Esophagus muscularis mucosa (tissue), 4 donors: ENCODE data around the gene ABHD5. TPM values are rescaled to one million over a fixed set of nuclear protein-coding genes. Genes with fewer than 3 reads are reported as not detected.

Experiments used
- DNase-seq: peaks from one replicate; pipeline ENCODE4 v3.0.0-alpha.2; 2017; ENCODE audit errors: extremely low spot score
- H3K27ac ChIP-seq, 4 donors: fragments of 200-600 bp; sonication (generic); replicated peaks in 1 of 4; 1 replicate in 3 of 4; 2 replicates in 1 of 4; pipeline ENCODE4 v1.5.1; 2016 to 2019; ENCODE audit warnings: mild to moderate bottlenecking in 1 of 4
- H3K27me3 ChIP-seq, 4 donors: fragments of 200-600 bp; sonication (generic); one replicate each; pipeline versions ENCODE4 v1.5.1 to v1.6.0; 2016 to 2019
- H3K36me3 ChIP-seq, 4 donors: fragments of 200-600 bp; sonication (generic); one replicate each; pipeline ENCODE4 v1.5.1; 2016 to 2019
- H3K4me1 ChIP-seq, 4 donors: fragments of 200-600 bp; sonication (generic); one replicate each; pipeline ENCODE4 v1.5.1; 2016 to 2019
- H3K4me3 ChIP-seq, 4 donors: fragments of 200-600 bp; sonication (generic); 1 replicate in 2 of 4; 2 replicates in 2 of 4; pipeline ENCODE4 v1.5.1; 2016 to 2019; ENCODE audit warnings: mild to moderate bottlenecking in 4 of 4, moderate library complexity in 1 of 4
- H3K9me3 ChIP-seq, 4 donors: fragments of 200-600 bp; sonication (generic); 1 replicate in 3 of 4; 2 replicates in 1 of 4; pipeline ENCODE4 v1.5.1; 2016 to 2019
- CTCF ChIP-seq, 3 experiments: fragments of 200-600 bp in 2 of 3; fragments of 450-650 bp in 1 of 3; sonication (generic) in 2 of 3; IDR thresholded peaks; one replicate each; pipeline ENCODE4 v1.5.1; 2017 to 2019; ENCODE audit warnings: antibody characterized with exemption in 3 of 3, mild to moderate bottlenecking in 2 of 3, moderate library complexity in 1 of 3
- EP300 ChIP-seq: sonication (generic); formaldehyde crosslinking; IDR thresholded peaks from one replicate; pipeline ENCODE4 v1.6.1; 2017; ENCODE audit warnings: antibody characterized with exemption
- POLR2A ChIP-seq: fragments of 450-650 bp; IDR thresholded peaks from one replicate; pipeline ENCODE4 v1.6.1; 2017; ENCODE audit warnings: antibody characterized with exemption, moderate library complexity, mild to moderate bottlenecking, low read depth
- POLR2AphosphoS5 ChIP-seq, 2 donors: sonication (generic); formaldehyde crosslinking; IDR thresholded peaks; one replicate each; pipeline ENCODE4 v1.6.1; 2017; ENCODE audit warnings: antibody characterized with exemption in 2 of 2
- WGBS: methylation state at CpG from one replicate; pipeline ENCODE4 v1.1.5; 2018; 5-methylcytosine and 5-hydroxymethylcytosine counted together
- intact Hi-C: fragments of 100-400 bp; cut with DNase I; formaldehyde crosslinking; loops from one replicate; pipeline ENCODE4 v1.15.1; 2023
- total RNA-seq, 4 donors: library from RNA; depleted of rRNA; stranded (reverse); fragments of >200 nt; gene quantifications; one replicate each; pipeline versions ENCODE4 v1.1.0 to v1.2.1, GENCODE V29; 2016

The ABHD5 gene
- total RNA-seq, 4 donors from 2014 or later, result 22.3 to 40.3 (median 31.4) TPM

GRCh38 chr3:43706342-43706741 is 15.6 kb downstream of the ABHD5 start:
- Histone ChIP-seq H3K27me3 (no peaks in the 10 kb centered on the region), H3K9me3 (no peaks in the 10 kb centered on the region), H3K4me1 (peaks cover 7 to 40% (median 20%) of the 10 kb centered on the region in 4 donors), H3K36me3 (peaks cover 5 to 35% (median 17%) of the 10 kb centered on the region in 4 donors), H3K4me3 (no peak overlapping the region), H3K27ac (no peak overlapping the region)
- WGBS, result 84% methylated on average over 7 of the region's 7 CpGs
- intact Hi-C loops, result no loop called here
- no peak for TF ChIP-seq POLR2AphosphoS5 (IDR thresholded peaks at IDR 0.05)
- no peak for TF ChIP-seq POLR2A
- TF ChIP-seq EP300, result no peak
- no peak for TF ChIP-seq CTCF (IDR thresholded peaks at IDR 0.05)
- DNase-seq, result no peak

DNA sequence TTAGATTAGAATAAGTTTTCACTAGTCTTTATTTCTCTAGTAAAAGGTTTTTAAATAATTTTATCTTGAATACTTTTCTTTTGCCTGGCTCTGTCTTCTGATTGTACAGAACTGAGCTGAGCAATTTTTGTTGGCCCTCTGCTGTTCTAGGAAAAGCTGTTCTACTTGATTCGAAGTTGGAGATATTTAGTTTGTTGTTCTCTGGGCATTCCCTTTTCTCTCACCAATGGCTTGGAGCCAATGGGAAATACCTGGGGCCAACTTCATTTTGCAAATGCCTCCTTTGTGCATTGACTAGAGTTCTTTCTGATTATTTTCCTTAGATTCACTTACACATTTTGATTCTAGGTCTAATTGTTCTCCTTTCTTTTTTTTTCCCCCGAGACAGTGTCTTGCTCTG is 16.5 kb downstream of the ABHD5 start:
- no peaks in the 10 kb centered on the region for H3K27me3 ChIP-seq
- TF ChIP-seq POLR2AphosphoS5 (IDR thresholded peaks at IDR 0.05), result no peak
- no peak for TF ChIP-seq CTCF (IDR thresholded peaks at IDR 0.05)
- TF ChIP-seq EP300, result no peak
- no peak for TF ChIP-seq POLR2A
- H3K4me3 ChIP-seq, result no peak overlapping the region
- no peak overlapping the region for H3K27ac ChIP-seq
- intact Hi-C loops, result no loop called here
- peaks cover 12 to 35% (median 20%) of the 10 kb centered on the region in 4 donors for H3K36me3 ChIP-seq
- 74% methylated on average over 2 of the region's 2 CpGs for WGBS
- DNase-seq, result no peak
- H3K9me3 ChIP-seq, result no peaks in the 10 kb centered on the region
- peaks cover 7 to 40% (median 20%) of the 10 kb centered on the region in 4 donors for H3K4me1 ChIP-seq

GRCh38 chr3:43707998-43708397 is 17.3 kb downstream of the ABHD5 start:
- no peaks in the 10 kb centered on the region for H3K27me3 ChIP-seq
- TF ChIP-seq POLR2AphosphoS5 (IDR thresholded peaks at IDR 0.05) (no peak), POLR2A (no peak), CTCF (IDR thresholded peaks at IDR 0.05) (no peak)

DNA sequence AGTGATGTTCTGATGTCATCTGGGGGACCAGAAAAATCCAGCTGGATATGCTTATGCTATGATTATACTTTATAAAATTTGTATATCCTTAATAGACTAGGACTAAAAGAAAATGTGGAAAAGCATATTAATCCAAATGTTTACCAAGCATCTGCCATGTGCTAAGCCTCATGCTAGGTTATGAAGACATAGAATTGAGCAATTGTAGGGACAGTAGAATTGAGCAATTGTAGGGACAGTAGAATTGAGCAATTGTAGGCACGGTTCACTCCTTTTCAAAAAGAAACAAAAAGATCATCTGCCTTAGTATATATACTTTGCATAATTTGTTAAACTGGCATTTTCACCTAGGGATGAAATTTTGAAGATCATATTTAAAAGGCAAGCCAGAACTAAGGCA is 18.3 kb downstream of the ABHD5 start:
- intact Hi-C loops, result no loop called here
- 59% methylated on average over 1 of the region's 1 CpG for WGBS
- no peak overlapping the region for H3K27ac ChIP-seq

More at GRCh38 chr3:43707998-43708397, 17.3 kb downstream of the ABHD5 start:
- peaks cover 16 to 35% (median 23%) of the 10 kb centered on the region in 4 donors for H3K36me3 ChIP-seq
- no peak overlapping the region for H3K4me3 ChIP-seq
- intact Hi-C loops, result no loop called here
- DNase-seq, result no peak
- H3K9me3 ChIP-seq, result no peaks in the 10 kb centered on the region
- peaks cover 7 to 40% (median 20%) of the 10 kb centered on the region in 4 donors for H3K4me1 ChIP-seq
- H3K27ac ChIP-seq, result no peak overlapping the region

GRCh38 chr3:43710607-43711006 is 19.9 kb downstream of the ABHD5 start:
- Histone ChIP-seq H3K36me3 (peaks cover 16 to 55% (median 44%) of the 10 kb centered on the region in 4 donors), H3K4me3 (no peak overlapping the region), H3K9me3 (no peaks in the 10 kb centered on the region), H3K27ac (no peak overlapping the region), H3K4me1 (peaks cover 0 to 33% (median 18%) of the 10 kb centered on the region in 4 donors), H3K27me3 (no peaks in the 10 kb centered on the region)
- intact Hi-C loops, result no loop called here
- TF ChIP-seq POLR2AphosphoS5 (IDR thresholded peaks at IDR 0.05), result no peak
- no peak for TF ChIP-seq EP300
- no peak for TF ChIP-seq POLR2A
- TF ChIP-seq CTCF (IDR thresholded peaks at IDR 0.05), result no peak
- DNase-seq, result no peak

More for the DNA sequence above, 18.3 kb downstream of the ABHD5 start:
- no peaks in the 10 kb centered on the region for H3K27me3 ChIP-seq
- H3K4me3 ChIP-seq, result no peak overlapping the region
- no peak for DNase-seq
- no peaks in the 10 kb centered on the region for H3K9me3 ChIP-seq
- H3K4me1 ChIP-seq, result peaks cover 7 to 40% (median 20%) of the 10 kb centered on the region in 4 donors
- TF ChIP-seq POLR2A (no peak), POLR2AphosphoS5 (IDR thresholded peaks at IDR 0.05) (peak in 1 of 2 donors; percentile 83)
- H3K36me3 ChIP-seq, result peaks cover 15 to 39% (median 30%) of the 10 kb centered on the region in 4 donors
